ENCODE results near the gene CARD19. TPM values are rescaled to one million over a fixed set of nuclear protein-coding genes. Genes with fewer than 3 reads are reported as not detected.

The CARD19 gene
- total RNA-seq, 1 experiment from 2014 or later: 63.4 TPM

GRCh38 chr9:93097511-93098201 is 1.6 kb downstream of the CARD19 start:
- Histone ChIP-seq H3K36me3 (ENCODE audit: control insufficient read depth, insufficient read depth, low read length) (peaks cover 4% of the 10 kb centered on the region; the same call in 1 of the 2 replicates), H3K4me1 (ENCODE audit: control insufficient read depth, insufficient read depth, low read length) (peaks cover 26% of the 10 kb centered on the region), H3K9me3 (ENCODE audit: control insufficient read depth, insufficient read depth, low read depth, low read length) (no peaks in the 10 kb centered on the region), H3K27me3 (ENCODE audit: control insufficient read depth, insufficient read depth, low read length) (no peaks in the 10 kb centered on the region), H3K27ac (ENCODE audit: low read length) (peak overlapping the region; percentile 85), H3K4me3 (ENCODE audit: low read depth in 2 of 2, low read length in 2 of 2) (peak overlapping the region; percentile 67 to 73)
- in situ Hi-C loops (cut with HindIII; ENCODE audit: low pct_unique_long_range_greater_than_20kb, low sequenced_read_pairs): no loop called here
- intact Hi-C loops (cut with micrococcal nuclease; ENCODE audit: unreplicated experiment): loop anchor here (10.0 kb wide), 1 partner anchor 93 kb away; no protein-coding TSS in a partner anchor
- ATAC-seq (no peak), DNase-seq (ENCODE audit: low read depth, low spot score) (no peak)
- no TSS peak for BruUV-seq (replicated peaks)
- TF ChIP-seq TCF7L2 (IDR thresholded peaks at IDR 0.05; ENCODE audit: low read depth, low read length) (no peak), POLR2AphosphoS5 (IDR thresholded peaks at IDR 0.05; ENCODE audit: low read depth, low read length) (no peak), REST (IDR thresholded peaks at IDR 0.05; ENCODE audit: insufficient read depth in 1 of 2, low read depth in 2 of 2, low read length in 1 of 2) (no peak), CTCF (IDR thresholded peaks at IDR 0.05) (no peak), SIN3A (IDR thresholded peaks at IDR 0.05; ENCODE audit: borderline replicate concordance, insufficient read depth, low read depth, low read length) (no peak)
- ChIA-PET POLR2A (interaction anchor here (0.5 kb wide), 1 partner anchor 11 kb away, joined by 3 read pairs; no protein-coding TSS in a partner anchor), CTCF (interaction anchor here (0.6 kb wide), 1 partner anchor 210 kb away, joined by 4 read pairs; no protein-coding TSS in a partner anchor)

GRCh38 chr9:93098236-93098946 is 2.4 kb downstream of the CARD19 start:
- no peaks in the 10 kb centered on the region for H3K27me3 ChIP-seq (ENCODE audit: control insufficient read depth, insufficient read depth, low read length)
- H3K27ac ChIP-seq (ENCODE audit: low read length): peak overlapping the region; percentile 85
- in situ Hi-C loops (cut with HindIII; ENCODE audit: low pct_unique_long_range_greater_than_20kb, low sequenced_read_pairs): no loop called here
- BruUV-seq (replicated peaks): TSS peak; percentile 43
- H3K9me3 ChIP-seq (ENCODE audit: control insufficient read depth, insufficient read depth, low read depth, low read length): no peaks in the 10 kb centered on the region
- CTCF ChIA-PET: no interaction called here
- H3K4me1 ChIP-seq (ENCODE audit: control insufficient read depth, insufficient read depth, low read length): peaks cover 26% of the 10 kb centered on the region
- peaks cover 4% of the 10 kb centered on the region; the same call in 1 of the 2 replicates for H3K36me3 ChIP-seq (ENCODE audit: control insufficient read depth, insufficient read depth, low read length)
- POLR2A ChIA-PET: no interaction called here
- intact Hi-C loops (cut with micrococcal nuclease; ENCODE audit: unreplicated experiment): loop anchor here (10.0 kb wide), 1 partner anchor 94 kb away; no protein-coding TSS in a partner anchor
- TF ChIP-seq CTCF (IDR thresholded peaks at IDR 0.05) (no peak), POLR2AphosphoS5 (IDR thresholded peaks at IDR 0.05; ENCODE audit: low read depth, low read length) (peak; percentile 27; the same call in 1 of the 2 replicates), SIN3A (IDR thresholded peaks at IDR 0.05; ENCODE audit: borderline replicate concordance, insufficient read depth, low read depth, low read length) (no peak), REST (IDR thresholded peaks at IDR 0.05; ENCODE audit: insufficient read depth in 1 of 2, low read depth in 2 of 2, low read length in 1 of 2) (no peak)
- DNase-seq (ENCODE audit: low read depth, low spot score) (no peak), ATAC-seq (peak; percentile 75)
- H3K4me3 ChIP-seq (ENCODE audit: low read depth in 2 of 2, low read length in 2 of 2): peak overlapping the region; percentile 67 to 73
